WERI-Rb-1 (cell line): Measurements from ENCODE around the gene PTGER1.
A peak's percentile ranks its signal among the peaks of the same experiment; 100 is the strongest.

Source experiments
- DNase-seq: peaks from one replicate; pipeline ENCODE4 v3.0.0-alpha.2; 2020
- H3K27ac ChIP-seq: fragments of 250-450 bp; sonication (Bioruptor Pico); 2 replicates; pipeline ENCODE4 v1.5.1; 2020; ENCODE audit warnings: mild to moderate bottlenecking, moderate library complexity
- H3K27me3 ChIP-seq: fragments of 250-450 bp; sonication (Bioruptor Pico); 2 replicates; pipeline ENCODE4 v1.5.1; 2021; ENCODE audit warnings: mild to moderate bottlenecking, low read depth, moderate library complexity; ENCODE audit not compliant: insufficient read depth, severe bottlenecking
- H3K36me3 ChIP-seq: fragments of 250-450 bp; sonication (Bioruptor Pico); 2 replicates; pipeline ENCODE4 v1.5.1; 2020; ENCODE audit warnings: mild to moderate bottlenecking, moderate library complexity
- H3K4me3 ChIP-seq: 2 replicates; pipeline ENCODE4 v1.5.1; 2011; ENCODE audit warnings: low read depth, mild to moderate bottlenecking, control low read depth, low read length
- H3K9me3 ChIP-seq: fragments of 250-450 bp; sonication (Bioruptor Pico); 2 replicates; pipeline ENCODE4 v1.5.1; 2021; ENCODE audit warnings: mild to moderate bottlenecking, moderate library complexity; ENCODE audit not compliant: severe bottlenecking
- CTCF ChIP-seq: IDR thresholded peaks from 2 replicates; pipeline ENCODE4 v1.5.1; 2011; ENCODE audit warnings: low read depth, mild to moderate bottlenecking, control low read depth, inconsistent platforms, low read length

Gene PTGER1

GRCh38 chr19:14450168-14450874, 24.8 kb downstream of the PTGER1 start:
- peak; percentile 86 for DNase-seq
- Histone ChIP-seq H3K9me3 (no peaks in the 10 kb centered on the region), H3K27ac (no peak overlapping the region), H3K4me3 (no peak overlapping the region), H3K27me3 (no peaks in the 10 kb centered on the region), H3K36me3 (peaks cover 77% of the 10 kb centered on the region)
- no peak for TF ChIP-seq CTCF

- H3K27ac ChIP-seq = no peak overlapping the region
- no peaks in the 10 kb centered on the region for H3K27me3 ChIP-seq
- H3K9me3 ChIP-seq = no peaks in the 10 kb centered on the region
- H3K4me3 ChIP-seq = no peak overlapping the region
- no peak for DNase-seq
- peaks cover 79% of the 10 kb centered on the region for H3K36me3 ChIP-seq
- no peak for TF ChIP-seq CTCF
These were observed 25.8 kb downstream of the PTGER1 start for GRCh38 chr19:14449321-14449720.

GRCh38 chr19:14446336-14447036, 28.7 kb downstream of the PTGER1 start:
- Histone ChIP-seq H3K27ac (no peak overlapping the region), H3K36me3 (peaks cover 90% of the 10 kb centered on the region), H3K27me3 (no peaks in the 10 kb centered on the region), H3K4me3 (no peak overlapping the region), H3K9me3 (no peaks in the 10 kb centered on the region)
- no peak for DNase-seq
- no peak for TF ChIP-seq CTCF

GRCh38 chr19:14443632-14444216, 31.4 kb downstream of the PTGER1 start:
- Histone ChIP-seq H3K27ac (no peak overlapping the region), H3K36me3 (peaks cover 68% of the 10 kb centered on the region), H3K4me3 (no peak overlapping the region), H3K9me3 (no peaks in the 10 kb centered on the region), H3K27me3 (no peaks in the 10 kb centered on the region)
- TF ChIP-seq CTCF = no peak
- no peak for DNase-seq

- Histone ChIP-seq H3K27ac (no peak overlapping the region), H3K36me3 (peaks cover 61% of the 10 kb centered on the region), H3K27me3 (no peaks in the 10 kb centered on the region), H3K4me3 (no peak overlapping the region), H3K9me3 (no peaks in the 10 kb centered on the region)
- DNase-seq = no peak
- no peak for TF ChIP-seq CTCF
These were observed 32.1 kb downstream of the PTGER1 start for GRCh38 chr19:14442891-14443631.
